GM12873 (cell line): ENCODE measurements around the gene DOK7.

Source experiments
- CTCF ChIP-seq: IDR thresholded peaks from 2 replicates; pipeline ENCODE4 v1.5.1; 2012; ENCODE audit warnings: low read depth, mild to moderate bottlenecking, moderate library complexity, low read length, control low read depth; ENCODE audit not compliant: insufficient read depth; ENCODE audit errors: missing control alignments

Gene DOK7

GRCh38 chr4:3440979-3441500, 22.1 kb upstream of the DOK7 start:
- no peak for TF ChIP-seq CTCF

GRCh38 chr4:3441501-3442459, 21.3 kb upstream of the DOK7 start, which contains the start of gene HGFAC:
Gene HGFAC, plus strand, starts transcription at chr4:3441968. Its CDS starts 34 bp downstream, at chr4:3442002.
- no peak for TF ChIP-seq CTCF

- TF ChIP-seq CTCF, result no peak
These were observed 20.6 kb upstream of the DOK7 start for GRCh38 chr4:3442460-3442958.

GRCh38 chr4:3442959-3443749, 20.0 kb upstream of the DOK7 start:
- peak; percentile 96 for TF ChIP-seq CTCF

GRCh38 chr4:3443750-3444309, 19.3 kb upstream of the DOK7 start:
- TF ChIP-seq CTCF, result no peak

- no peak for TF ChIP-seq CTCF
These were observed 18.6 kb upstream of the DOK7 start for GRCh38 chr4:3444351-3445110.
